T-helper 9 cell (primary cell): ENCODE results near the gene ZNF653.

ENCODE experiments used
- DNase-seq: peaks from one replicate; pipeline ENCODE4 v3.0.0-alpha.2; 2020
- total RNA-seq, 2 donors: gene quantifications; one replicate each; lab custom pipeline; 2026; lab: John Stamatoyannopoulos, UW

Gene ZNF653
- 6.8 to 12.9 reads per million in 2 donors for total RNA-seq

- DNase-seq: peak; percentile 88
Measured at GRCh38 chr19:11505504-11506100, at the start of gene ZNF653. Gene ZNF653 (minus strand): TSS chr19:11505839. CDS start chr19:11505786, 53 bp downstream.

GRCh38 chr19:11555246-11555645 is 49.6 kb upstream of the ZNF653 start:
- no peak for DNase-seq

GRCh38 chr19:11554160-11554559 is 48.5 kb upstream of the ZNF653 start:
- DNase-seq: no peak

GRCh38 chr19:11552666-11553372 is 47.2 kb upstream of the ZNF653 start:
- DNase-seq: no peak

GRCh38 chr19:11551603-11552235 is 46.1 kb upstream of the ZNF653 start:
- DNase-seq: no peak

GRCh38 chr19:11550265-11550664 is 44.6 kb upstream of the ZNF653 start:
- no peak for DNase-seq

- no peak for DNase-seq
Measured at GRCh38 chr19:11549386-11549953, 43.8 kb upstream of the ZNF653 start.

- no peak for DNase-seq
Measured at GRCh38 chr19:11547929-11548700, 42.5 kb upstream of the ZNF653 start.

GRCh38 chr19:11541238-11541637 is 35.6 kb upstream of the ZNF653 start:
- no peak for DNase-seq

GRCh38 chr19:11540645-11541044 is 35.0 kb upstream of the ZNF653 start:
- no peak for DNase-seq

- no peak for DNase-seq
Measured at GRCh38 chr19:11539495-11540365, 34.1 kb upstream of the ZNF653 start.

GRCh38 chr19:11538232-11539036 is 32.8 kb upstream of the ZNF653 start, which contains the start of gene CNN1:
Gene CNN1 (plus strand): TSS chr19:11538851. CDS start chr19:11538928, 77 bp downstream.
- no peak for DNase-seq

GRCh38 chr19:11535792-11536595 is 30.4 kb upstream of the ZNF653 start:
- DNase-seq: peak; percentile 82

GRCh38 chr19:11534948-11535347 is 29.3 kb upstream of the ZNF653 start:
- no peak for DNase-seq

GRCh38 chr19:11534538-11534937 is 28.9 kb upstream of the ZNF653 start:
- DNase-seq: no peak

- DNase-seq: no peak
Measured at GRCh38 chr19:11530432-11530831, 24.8 kb upstream of the ZNF653 start.

- peak; percentile 81 for DNase-seq
Measured at GRCh38 chr19:11528551-11529341, 23.1 kb upstream of the ZNF653 start, which contains the start of gene ECSIT. Gene ECSIT (minus strand): TSS chr19:11529134. CDS start chr19:11519170, 9,964 bp downstream.

- no peak for DNase-seq
Measured at GRCh38 chr19:11519138-11519537, 13.5 kb upstream of the ZNF653 start.

GRCh38 chr19:11513946-11514345 is 8.3 kb upstream of the ZNF653 start:
- DNase-seq: no peak
